Activated CD4-positive, alpha-beta T cell treated with anti-CD3 and anti-CD28 coated beads, Interleukin-2, amount 50 U/mL, for 1 hour (primary cell): ENCODE results near the gene CDC27.
"Not testable (repeated sequence)": the region's sequence is repeated elsewhere in the genome, so short reads cannot be mapped to it uniquely, and the experiment has no call there.

ENCODE experiments used
- DNase-seq: peaks from one replicate; pipeline ENCODE4 v3.0.0-alpha.2; 2020

The CDC27 gene

GRCh38 chr17:47219621-47220475 lies 30.8 kb upstream of the CDC27 start:
- no peak for DNase-seq

- no peak for DNase-seq
These were observed 29.9 kb upstream of the CDC27 start for GRCh38 chr17:47218896-47219430.

DNA sequence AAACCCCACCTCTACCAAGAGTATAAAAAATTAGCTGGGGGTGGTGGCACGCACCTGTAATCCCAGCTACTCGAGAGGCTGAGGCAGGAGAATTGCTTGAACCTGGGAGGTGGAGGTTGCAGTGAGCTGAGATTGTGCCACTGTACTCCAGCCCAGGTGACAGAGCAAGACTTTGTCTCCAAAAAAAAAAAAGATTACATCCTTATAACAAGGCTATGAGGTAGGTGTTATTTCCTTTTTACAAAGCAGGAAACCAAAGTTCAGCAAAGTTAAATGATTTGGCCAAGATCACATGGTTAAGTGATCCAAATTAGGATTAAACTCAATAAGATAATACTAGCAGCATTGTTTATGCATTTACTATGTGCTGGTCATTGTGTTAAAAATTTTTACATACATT lies 28.2 kb upstream of the CDC27 start:
- not testable (repeated sequence) for DNase-seq

- DNase-seq, result not testable (repeated sequence)
These were observed 27.7 kb upstream of the CDC27 start for GRCh38 chr17:47216821-47217220.

- no peak for DNase-seq
These were observed 25.8 kb upstream of the CDC27 start for GRCh38 chr17:47214931-47215330.

DNA sequence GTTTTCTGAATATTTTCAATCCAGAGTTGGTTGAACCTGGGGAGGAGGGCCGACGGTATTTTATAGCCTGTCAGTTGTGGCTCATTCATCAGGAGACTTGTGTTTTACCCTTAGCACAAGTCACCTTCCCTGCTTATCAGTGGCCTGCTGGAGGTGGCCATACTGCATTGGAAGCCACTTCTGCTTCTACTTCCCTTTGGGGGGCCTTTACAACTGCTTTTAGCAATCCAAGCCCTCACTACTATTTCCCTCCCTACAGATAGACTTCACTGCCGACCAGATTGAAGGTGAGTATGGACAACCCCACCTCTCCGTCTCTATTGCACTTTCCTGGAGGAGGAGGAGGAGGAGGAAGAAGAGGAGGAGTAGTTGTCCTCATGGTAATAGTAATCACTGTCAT lies 24.4 kb upstream of the CDC27 start:
- no peak for DNase-seq

- DNase-seq, result no peak
These were observed 23.4 kb upstream of the CDC27 start for GRCh38 chr17:47212458-47212857.

DNA sequence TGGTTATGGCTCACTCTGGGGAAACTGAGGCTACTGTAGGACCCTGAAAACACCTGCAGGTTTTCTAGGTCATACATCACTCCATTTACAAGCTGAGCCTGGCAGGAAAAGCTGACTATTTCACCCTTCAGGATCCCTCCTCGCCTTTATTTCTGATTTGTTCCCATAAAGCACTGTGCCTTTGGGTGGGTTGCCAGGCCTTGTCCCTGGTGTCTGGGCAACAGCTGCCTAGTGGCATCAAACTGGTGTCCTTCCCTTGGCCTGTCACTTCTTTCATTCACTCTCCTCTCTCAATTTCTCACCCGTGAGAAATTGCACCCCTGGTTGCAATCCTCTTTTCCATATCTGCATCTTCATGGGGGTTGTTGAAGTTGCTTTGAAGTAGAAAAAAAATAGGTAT lies 21.7 kb upstream of the CDC27 start:
- DNase-seq, result no peak

DNA sequence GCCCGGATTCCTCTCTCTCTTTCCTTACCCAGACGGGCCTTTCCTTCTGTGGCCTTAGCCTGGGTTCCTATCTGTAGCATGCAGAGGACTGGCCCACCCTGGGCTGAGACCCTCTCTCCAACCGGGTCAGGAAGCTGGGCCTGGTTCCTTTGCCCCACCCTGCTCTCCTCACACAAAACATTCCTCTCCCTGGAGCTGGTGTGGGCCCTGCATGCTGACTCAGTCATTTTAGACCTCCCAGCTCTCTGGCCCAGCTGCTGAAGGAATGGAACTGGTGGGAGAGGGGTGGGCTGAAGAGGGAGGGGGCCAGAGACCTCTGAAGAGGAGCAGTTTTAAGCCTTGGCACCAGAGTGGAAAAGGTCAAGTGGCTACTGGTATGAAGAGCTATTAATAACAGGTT lies 21.0 kb upstream of the CDC27 start:
- DNase-seq, result no peak

DNA sequence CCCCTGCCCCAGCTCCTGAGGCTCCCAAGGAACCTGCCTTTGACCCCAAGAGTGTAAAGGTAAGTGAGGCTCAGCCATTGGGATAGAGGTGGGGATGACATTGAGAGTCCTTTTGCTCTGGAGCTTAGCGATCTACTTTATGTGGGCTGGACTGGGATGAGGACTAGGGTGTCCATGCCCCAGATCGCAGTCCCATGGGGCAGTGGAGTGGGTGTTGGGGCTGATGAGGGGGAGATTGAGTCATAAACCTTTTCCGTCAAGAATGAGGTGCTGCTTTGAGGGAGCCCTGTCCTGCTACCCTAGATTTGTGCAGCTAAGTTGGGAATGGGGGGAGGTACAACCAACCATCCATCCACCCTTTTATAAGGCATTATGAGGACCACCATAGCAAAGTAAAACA lies 20.4 kb upstream of the CDC27 start:
- no peak for DNase-seq

- DNase-seq, result no peak
These were observed 19.8 kb upstream of the CDC27 start, which contains the start of gene MYL4 for GRCh38 chr17:47208744-47209488. Gene MYL4 (plus strand): TSS chr17:47209348. CDS start chr17:47209423, 75 bp downstream.

GRCh38 chr17:47207143-47208067 lies 18.3 kb upstream of the CDC27 start:
- DNase-seq, result no peak

GRCh38 chr17:47205419-47205963 lies 16.4 kb upstream of the CDC27 start:
- DNase-seq, result peak; percentile 53

GRCh38 chr17:47204722-47205418 lies 15.8 kb upstream of the CDC27 start:
- DNase-seq, result peak; percentile 17

DNA sequence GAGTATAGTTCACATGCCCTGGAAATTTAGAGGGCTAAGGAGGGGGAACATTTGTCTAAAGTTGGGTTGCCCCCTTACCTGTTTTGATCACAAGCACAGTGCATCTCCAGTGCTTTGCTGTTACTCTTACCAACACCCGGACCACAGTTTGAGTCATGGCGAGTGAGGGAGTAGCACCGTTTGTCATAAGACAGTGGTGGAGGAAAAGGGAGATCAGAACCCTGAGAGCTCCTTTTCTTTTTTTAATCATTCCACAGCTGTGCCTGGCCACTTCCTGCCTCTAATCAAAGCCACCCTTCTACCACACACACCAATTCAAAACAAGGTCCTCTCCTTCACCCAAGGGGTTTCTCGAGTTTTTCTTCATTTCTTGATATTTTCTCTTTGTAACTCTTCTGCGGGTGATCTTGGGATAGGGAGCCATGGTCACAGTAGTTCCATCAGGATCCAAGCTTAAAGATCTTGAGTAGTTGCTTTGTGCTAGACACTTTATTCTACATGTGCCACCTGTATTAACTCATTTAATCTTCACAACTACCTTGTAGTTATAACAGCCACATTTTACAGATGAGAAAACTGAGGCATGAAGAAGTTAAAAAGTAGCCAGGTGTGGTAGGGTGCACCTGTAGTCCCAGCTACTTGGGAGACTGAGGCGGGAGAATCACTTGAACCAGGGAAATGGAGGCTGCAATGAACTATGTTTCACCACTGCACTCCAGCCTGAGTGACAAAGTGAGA lies 15.1 kb upstream of the CDC27 start:
- DNase-seq, result peak; percentile 35

- no peak for DNase-seq
These were observed 12.1 kb upstream of the CDC27 start for GRCh38 chr17:47201166-47201565.

GRCh38 chr17:47200325-47200664 lies 11.2 kb upstream of the CDC27 start:
- no peak for DNase-seq

- no peak for DNase-seq
These were observed 10.7 kb upstream of the CDC27 start for GRCh38 chr17:47199627-47200324.

DNA sequence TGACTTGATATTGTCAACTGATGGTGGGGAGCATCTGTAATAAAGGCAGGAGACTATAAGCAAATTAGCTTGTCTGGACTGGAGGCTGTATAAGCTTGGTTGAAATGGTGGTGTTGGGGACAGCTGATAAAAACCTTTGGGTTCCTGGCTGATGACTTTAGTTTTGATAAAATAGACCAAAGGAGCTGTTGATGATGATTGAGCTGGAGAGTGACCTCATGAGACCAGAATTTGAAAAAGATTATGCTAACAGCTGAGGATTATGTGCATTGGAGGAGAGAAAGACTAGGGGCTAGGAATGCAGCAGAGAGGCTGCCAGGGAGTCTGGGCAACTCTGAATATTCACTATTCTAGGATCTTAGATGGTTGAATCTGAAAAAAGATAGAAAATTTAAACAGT lies 8.7 kb upstream of the CDC27 start:
- no peak for DNase-seq

GRCh38 chr17:47193931-47194511 lies 4.9 kb upstream of the CDC27 start:
- DNase-seq, result no peak
